ENCODE measurements around the gene KDM7A. TPM values are rescaled to one million over a fixed set of nuclear protein-coding genes. Genes with fewer than 3 reads are reported as not detected.

KDM7A gene
- total RNA-seq, 6 experiments from 2014 or later: 0.97 to 2.2 (median 1.2) TPM

GRCh38 chr7:140153666-140154161 is 23.1 kb downstream of the KDM7A start:
- Mint-ChIP-seq H3K36me3 (ENCODE audit: low read depth) (no peaks in the 10 kb centered on the region), H3K4me3 (no peak overlapping the region), H3K9me3 (no peaks in the 10 kb centered on the region), H3K27me3 (ENCODE audit: insufficient read depth) (peaks cover 2% of the 10 kb centered on the region), H3K4me1 (ENCODE audit: low read depth) (peaks cover 6% of the 10 kb centered on the region), H3K27ac (no peak overlapping the region)
- no peak for TF ChIP-seq CTCF (IDR thresholded peaks at IDR 0.05)
- no peak for DNase-seq

- no peak for DNase-seq
- Mint-ChIP-seq H3K4me3 (no peak overlapping the region), H3K36me3 (ENCODE audit: low read depth) (peaks cover 13% of the 10 kb centered on the region; the same call in 1 of the 2 replicates), H3K27me3 (ENCODE audit: insufficient read depth) (no peaks in the 10 kb centered on the region), H3K9me3 (peaks cover 6% of the 10 kb centered on the region; the same call in 1 of the 2 replicates), H3K4me1 (ENCODE audit: low read depth) (no peaks in the 10 kb centered on the region), H3K27ac (no peak overlapping the region)
- no peak for TF ChIP-seq CTCF (IDR thresholded peaks at IDR 0.05)
Observed at GRCh38 chr7:140146574-140146973, 30.2 kb downstream of the KDM7A start.

- Mint-ChIP-seq H3K4me3 (no peak overlapping the region), H3K36me3 (ENCODE audit: low read depth) (peaks cover 13% of the 10 kb centered on the region; the same call in 1 of the 2 replicates), H3K4me1 (ENCODE audit: low read depth) (no peaks in the 10 kb centered on the region), H3K27ac (no peak overlapping the region), H3K9me3 (peaks cover 6% of the 10 kb centered on the region; the same call in 1 of the 2 replicates), H3K27me3 (ENCODE audit: insufficient read depth) (no peaks in the 10 kb centered on the region)
- TF ChIP-seq CTCF (IDR thresholded peaks at IDR 0.05): no peak
- DNase-seq: no peak
Observed at GRCh38 chr7:140145709-140146108, 31.1 kb downstream of the KDM7A start.

- Mint-ChIP-seq H3K27me3 (ENCODE audit: insufficient read depth) (no peaks in the 10 kb centered on the region), H3K4me3 (no peak overlapping the region), H3K27ac (no peak overlapping the region), H3K36me3 (ENCODE audit: low read depth) (peaks cover 13% of the 10 kb centered on the region; the same call in 1 of the 2 replicates), H3K9me3 (peaks cover 6% of the 10 kb centered on the region; the same call in 1 of the 2 replicates), H3K4me1 (ENCODE audit: low read depth) (no peaks in the 10 kb centered on the region)
- DNase-seq: no peak
- no peak for TF ChIP-seq CTCF (IDR thresholded peaks at IDR 0.05)
Observed at GRCh38 chr7:140144821-140145220, 32.0 kb downstream of the KDM7A start.

- no peaks in the 10 kb centered on the region for H3K4me1 Mint-ChIP-seq (ENCODE audit: low read depth)
- no peaks in the 10 kb centered on the region for H3K27me3 Mint-ChIP-seq (ENCODE audit: insufficient read depth)
- DNase-seq: no peak
- TF ChIP-seq CTCF (IDR thresholded peaks at IDR 0.05): no peak
- no peak overlapping the region for H3K27ac Mint-ChIP-seq
- H3K9me3 Mint-ChIP-seq: peaks cover 6% of the 10 kb centered on the region; the same call in 1 of the 2 replicates
- H3K4me3 Mint-ChIP-seq: no peak overlapping the region
- H3K36me3 Mint-ChIP-seq (ENCODE audit: low read depth): peaks cover 13% of the 10 kb centered on the region; the same call in 1 of the 2 replicates
Observed at GRCh38 chr7:140143997-140144396, 32.8 kb downstream of the KDM7A start.
